ENCODE data around the gene SLC38A9. TPM values are rescaled to one million over a fixed set of nuclear protein-coding genes. Genes with fewer than 3 reads are reported as not detected.
"Not testable (repeated sequence)": the region's sequence is repeated elsewhere in the genome, so short reads cannot be mapped to it uniquely, and the experiment has no call there.

SLC38A9 gene
- total RNA-seq, 2 experiments from 2014 or later, result 25.6 to 27.6 TPM

DNA sequence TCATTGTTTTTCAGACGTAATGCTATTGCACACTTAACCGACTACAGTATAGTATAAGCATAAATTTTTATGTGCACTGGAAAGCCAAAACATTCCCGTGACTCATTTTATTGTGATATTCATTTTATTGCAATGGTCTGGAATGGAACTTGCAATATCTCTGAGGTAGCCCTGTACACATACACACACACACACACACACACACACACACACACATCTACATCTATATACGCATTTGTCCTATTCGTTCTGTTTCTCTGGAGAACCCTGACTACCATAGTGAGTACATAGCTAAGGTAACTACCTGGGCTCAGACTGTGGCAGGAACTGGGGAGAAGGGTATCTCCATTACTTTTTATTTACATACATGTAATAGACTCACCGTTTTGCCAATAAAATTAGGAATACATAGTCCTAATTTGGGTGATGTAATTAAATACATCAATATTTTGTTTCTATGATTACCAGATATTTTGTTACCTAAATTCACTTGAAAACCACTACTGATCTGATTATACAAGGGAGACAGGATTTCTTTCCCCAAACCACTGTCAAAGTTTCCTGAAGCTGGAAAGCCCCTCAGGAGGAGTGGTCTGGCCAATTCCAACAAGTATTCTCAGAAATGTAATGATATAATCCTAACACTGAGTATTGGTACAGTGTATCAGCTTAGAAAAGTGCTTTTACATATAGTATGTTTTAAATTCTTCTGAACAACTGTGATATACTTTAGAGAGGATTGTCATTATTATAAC is 103.4 kb downstream of the SLC38A9 start:
- no peaks in the 10 kb centered on the region for H3K27me3 Mint-ChIP-seq

DNA sequence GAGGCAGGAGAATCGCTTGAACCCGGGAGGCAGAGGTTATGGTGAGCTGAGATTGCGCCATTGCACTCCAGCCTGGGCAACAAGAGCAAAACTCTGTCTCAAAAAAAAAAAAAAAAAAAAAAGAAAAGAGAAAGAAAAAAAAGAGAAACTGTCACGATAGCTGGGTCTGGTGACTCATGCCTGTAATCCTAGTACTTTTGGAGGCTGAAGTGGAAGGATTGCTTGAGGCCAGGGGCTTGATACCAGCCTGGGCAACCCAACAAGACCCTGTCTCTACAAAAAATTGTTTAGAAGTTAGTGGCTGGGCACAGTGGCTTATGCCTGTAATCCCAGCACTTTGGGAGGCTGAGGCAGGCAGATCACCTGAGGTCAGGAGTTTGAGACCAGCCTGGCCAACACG is 104.8 kb downstream of the SLC38A9 start:
- POLR2A ChIA-PET, result interaction anchor here (0.6 kb wide), 1 partner anchor 114 kb away, joined by 5 read pairs; no protein-coding TSS in a partner anchor
- peaks cover 22% of the 10 kb centered on the region for H3K4me1 Mint-ChIP-seq
- H3K27ac Mint-ChIP-seq; H3K9me3 Mint-ChIP-seq; H3K4me3 Mint-ChIP-seq; H3K27me3 Mint-ChIP-seq; DNase-seq; ATAC-seq (ENCODE audit: low read depth); H3K36me3 Mint-ChIP-seq: not testable (repeated sequence)

More for the DNA sequence above, 103.4 kb downstream of the SLC38A9 start:
- Mint-ChIP-seq H3K9me3 (no peaks in the 10 kb centered on the region), H3K4me3 (no peak overlapping the region), H3K36me3 (no peaks in the 10 kb centered on the region), H3K4me1 (peaks cover 16% of the 10 kb centered on the region), H3K27ac (no peak overlapping the region)
- DNase-seq (no peak), ATAC-seq (ENCODE audit: low read depth) (no peak)
- POLR2A ChIA-PET, result no interaction called here

DNA sequence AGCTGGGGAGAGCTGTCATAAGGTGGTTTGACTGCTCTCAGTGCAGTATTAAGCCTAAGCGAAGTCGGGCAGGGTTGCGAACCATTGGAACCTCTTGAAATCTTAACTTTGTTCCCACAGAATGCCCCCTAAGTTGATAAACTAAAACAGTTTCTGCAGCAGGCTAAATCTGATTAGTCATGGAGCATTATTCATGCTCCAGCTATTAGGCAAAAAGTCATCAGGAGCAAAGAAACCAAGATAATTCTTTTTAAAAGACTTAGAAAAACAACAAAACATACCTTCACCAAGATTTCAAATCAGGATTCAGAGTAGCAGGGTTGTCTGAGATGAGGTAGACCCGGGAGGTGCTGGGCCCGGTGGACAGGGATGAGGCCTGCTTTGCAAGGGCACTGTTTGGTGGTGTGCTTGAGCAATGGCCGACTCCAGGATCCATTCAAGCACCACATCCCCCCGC is 107.5 kb downstream of the SLC38A9 start:
- Mint-ChIP-seq H3K9me3 (no peaks in the 10 kb centered on the region), H3K36me3 (no peaks in the 10 kb centered on the region), H3K27me3 (no peaks in the 10 kb centered on the region), H3K4me3 (no peak overlapping the region), H3K4me1 (peaks cover 41% of the 10 kb centered on the region), H3K27ac (no peak overlapping the region)
- POLR2A ChIA-PET, result no interaction called here
- DNase-seq (no peak), ATAC-seq (ENCODE audit: low read depth) (no peak)

DNA sequence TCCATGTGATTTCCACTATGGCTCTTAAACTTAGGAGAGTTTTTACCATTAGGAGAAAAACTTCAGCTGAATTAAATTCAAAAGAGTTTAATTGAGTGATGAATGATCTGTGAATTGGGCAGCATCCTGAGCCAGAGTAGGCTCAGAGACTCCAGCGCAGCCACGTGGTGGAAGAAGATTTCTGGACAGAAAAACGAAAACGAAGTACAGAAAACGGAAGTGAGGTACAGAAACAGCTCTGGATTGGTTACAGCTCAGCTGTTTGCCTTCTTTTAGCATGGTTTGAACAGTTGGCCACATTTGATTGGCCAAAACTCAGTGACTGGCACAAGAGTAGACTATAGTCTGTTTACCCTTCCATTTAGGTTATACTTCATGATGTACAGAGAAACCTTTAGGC is 108.2 kb downstream of the SLC38A9 start:
- H3K9me3 Mint-ChIP-seq, result peaks cover 1% of the 10 kb centered on the region
- peaks cover 44% of the 10 kb centered on the region for H3K4me1 Mint-ChIP-seq
- DNase-seq (no peak), ATAC-seq (ENCODE audit: low read depth) (no peak)
- H3K27ac Mint-ChIP-seq, result no peak overlapping the region
- no peaks in the 10 kb centered on the region for H3K36me3 Mint-ChIP-seq
- POLR2A ChIA-PET, result no interaction called here
- no peak overlapping the region for H3K4me3 Mint-ChIP-seq
- no peaks in the 10 kb centered on the region for H3K27me3 Mint-ChIP-seq

DNA sequence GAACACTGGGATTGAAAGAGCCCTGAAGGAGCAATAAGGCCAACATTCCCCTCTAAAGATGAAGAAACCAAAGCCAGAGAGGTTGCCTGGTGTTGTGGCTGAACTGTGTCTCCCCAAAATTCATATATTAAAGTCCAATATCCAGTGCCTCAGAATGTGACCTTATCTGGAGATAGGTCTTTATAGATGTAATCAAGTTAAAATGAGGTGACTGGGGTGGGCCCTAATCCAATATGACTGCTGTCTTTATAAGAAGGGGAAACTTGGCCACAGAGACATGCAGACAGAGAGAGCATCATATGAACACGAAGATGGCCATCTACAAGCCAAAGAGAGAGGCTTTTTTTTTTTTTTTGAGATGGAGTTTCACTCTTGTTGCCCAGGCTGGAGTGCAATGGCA is 110.5 kb downstream of the SLC38A9 start:
- DNase-seq (no peak), ATAC-seq (ENCODE audit: low read depth) (no peak)
- peak overlapping the region; percentile 75 for H3K4me3 Mint-ChIP-seq
- H3K36me3 Mint-ChIP-seq, result no peaks in the 10 kb centered on the region
- H3K27me3 Mint-ChIP-seq, result no peaks in the 10 kb centered on the region
- H3K4me1 Mint-ChIP-seq, result peaks cover 42% of the 10 kb centered on the region
- peak overlapping the region; percentile 86 for H3K27ac Mint-ChIP-seq
- POLR2A ChIA-PET, result interaction anchor here (0.6 to 1.8 kb wide), 3 partner anchors 11 to 23 kb away, joined by 5 to 9 read pairs (median 7); no protein-coding TSS in a partner anchor
- peaks cover 1% of the 10 kb centered on the region for H3K9me3 Mint-ChIP-seq

DNA sequence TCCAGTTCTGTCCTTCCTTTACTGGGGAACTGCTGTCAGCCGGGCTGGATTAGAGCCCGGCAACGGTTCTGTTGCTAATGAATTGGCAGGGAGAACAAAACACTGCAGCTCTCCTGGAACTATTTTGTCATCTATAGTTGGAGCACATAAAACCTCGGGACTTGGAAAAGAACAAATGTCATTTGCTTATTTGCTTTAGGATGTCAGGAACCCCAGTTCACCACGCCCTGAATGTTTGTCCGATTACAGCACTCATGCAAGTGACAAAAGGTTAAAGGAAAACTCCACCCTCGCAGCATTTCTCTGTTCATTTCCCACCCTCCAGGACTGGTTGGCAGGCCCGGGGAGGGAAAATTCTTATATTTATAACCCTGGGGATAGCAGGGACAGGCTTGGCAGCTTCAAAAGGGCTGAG is 110.9 kb downstream of the SLC38A9 start:
- H3K36me3 Mint-ChIP-seq, result no peaks in the 10 kb centered on the region
- peaks cover 40% of the 10 kb centered on the region for H3K4me1 Mint-ChIP-seq
- H3K27me3 Mint-ChIP-seq, result no peaks in the 10 kb centered on the region
- DNase-seq (no peak), ATAC-seq (ENCODE audit: low read depth) (peak; percentile 28)
- POLR2A ChIA-PET, result interaction anchor here (1.1 to 2.0 kb wide), 3 partner anchors 10 to 67 kb away, joined by 5 to 9 read pairs (median 7); partner anchors contain the start of gene PLPP1
- peak overlapping the region; percentile 86 for H3K27ac Mint-ChIP-seq
- H3K4me3 Mint-ChIP-seq, result peak overlapping the region; percentile 75
- H3K9me3 Mint-ChIP-seq, result peaks cover 1% of the 10 kb centered on the region

DNA sequence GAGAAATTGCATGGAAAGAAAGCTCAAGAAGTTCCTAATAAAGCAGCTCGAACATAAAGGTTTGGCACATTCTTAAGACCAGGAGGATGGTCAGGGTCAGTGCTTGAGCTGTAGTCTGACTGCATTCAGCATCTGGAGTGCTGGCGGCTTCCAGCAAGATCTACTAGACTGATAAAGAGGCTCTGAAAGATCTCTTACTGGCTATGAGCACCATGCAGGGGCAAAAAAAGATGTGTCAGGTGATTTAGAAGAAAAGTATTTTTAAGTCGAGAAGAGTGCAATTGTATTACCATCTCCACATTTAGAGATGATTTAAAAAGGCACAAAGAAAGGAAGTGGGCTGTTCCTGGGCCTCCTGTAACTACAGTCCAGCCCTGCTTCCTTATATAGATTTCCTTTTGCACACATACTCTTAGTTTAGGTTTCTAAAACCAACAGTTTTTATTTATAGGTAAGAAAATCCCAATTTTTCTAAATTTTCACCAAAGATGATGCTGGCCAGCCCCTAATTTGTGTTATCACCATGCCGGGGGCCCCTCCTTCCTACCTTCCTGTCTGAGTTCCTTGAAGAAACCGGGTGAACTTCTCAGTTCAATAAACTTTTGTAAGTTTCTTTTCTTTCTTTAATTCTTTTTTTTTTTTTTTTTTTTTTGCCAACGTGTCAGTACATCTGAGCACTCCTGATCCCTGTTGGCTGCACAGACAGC is 111.5 kb downstream of the SLC38A9 start:
- H3K4me3 Mint-ChIP-seq, result peak overlapping the region; percentile 75
- no peak for DNase-seq
- peaks cover 1% of the 10 kb centered on the region for H3K9me3 Mint-ChIP-seq
- POLR2A ChIA-PET, result interaction anchor here (1.0 to 2.0 kb wide), 5 partner anchors 10 to 66 kb away, joined by 3 to 9 read pairs (median 7); partner anchors contain the start of gene PLPP1
- H3K27me3 Mint-ChIP-seq, result no peaks in the 10 kb centered on the region
- peaks cover 39% of the 10 kb centered on the region for H3K4me1 Mint-ChIP-seq
- ATAC-seq (ENCODE audit: low read depth), result peak; percentile 88
- H3K36me3 Mint-ChIP-seq, result no peaks in the 10 kb centered on the region
- peak overlapping the region; percentile 86 for H3K27ac Mint-ChIP-seq

DNA sequence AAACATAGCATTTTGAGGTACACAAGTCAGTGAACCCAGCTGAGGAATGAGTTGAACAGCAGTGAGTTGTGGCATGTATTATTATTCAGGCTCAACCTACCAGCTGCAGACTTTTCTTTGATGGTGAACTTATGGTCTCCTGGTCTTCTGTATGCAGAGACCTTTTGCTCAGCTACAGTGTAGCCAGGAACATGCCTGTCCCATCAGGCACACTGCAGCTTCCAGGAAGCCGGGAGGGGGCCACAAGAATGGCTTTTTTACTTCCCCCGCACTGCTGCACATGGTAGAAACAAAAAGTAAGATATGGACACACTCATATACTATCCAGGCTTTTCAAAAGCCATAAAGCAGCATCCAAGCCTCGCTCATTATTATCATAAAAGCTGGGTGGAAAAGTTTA is 112.0 kb downstream of the SLC38A9 start:
- Mint-ChIP-seq H3K27me3 (no peaks in the 10 kb centered on the region), H3K9me3 (peaks cover 1% of the 10 kb centered on the region), H3K27ac (peak overlapping the region; percentile 86), H3K36me3 (no peaks in the 10 kb centered on the region), H3K4me1 (peaks cover 39% of the 10 kb centered on the region), H3K4me3 (peak overlapping the region; percentile 75)
- ATAC-seq (ENCODE audit: low read depth), result no peak
- no peak for DNase-seq
- POLR2A ChIA-PET, result interaction anchor here (1.0 to 2.0 kb wide), 4 partner anchors 9 to 65 kb away, joined by 3 to 9 read pairs (median 8); partner anchors contain the start of gene PLPP1

DNA sequence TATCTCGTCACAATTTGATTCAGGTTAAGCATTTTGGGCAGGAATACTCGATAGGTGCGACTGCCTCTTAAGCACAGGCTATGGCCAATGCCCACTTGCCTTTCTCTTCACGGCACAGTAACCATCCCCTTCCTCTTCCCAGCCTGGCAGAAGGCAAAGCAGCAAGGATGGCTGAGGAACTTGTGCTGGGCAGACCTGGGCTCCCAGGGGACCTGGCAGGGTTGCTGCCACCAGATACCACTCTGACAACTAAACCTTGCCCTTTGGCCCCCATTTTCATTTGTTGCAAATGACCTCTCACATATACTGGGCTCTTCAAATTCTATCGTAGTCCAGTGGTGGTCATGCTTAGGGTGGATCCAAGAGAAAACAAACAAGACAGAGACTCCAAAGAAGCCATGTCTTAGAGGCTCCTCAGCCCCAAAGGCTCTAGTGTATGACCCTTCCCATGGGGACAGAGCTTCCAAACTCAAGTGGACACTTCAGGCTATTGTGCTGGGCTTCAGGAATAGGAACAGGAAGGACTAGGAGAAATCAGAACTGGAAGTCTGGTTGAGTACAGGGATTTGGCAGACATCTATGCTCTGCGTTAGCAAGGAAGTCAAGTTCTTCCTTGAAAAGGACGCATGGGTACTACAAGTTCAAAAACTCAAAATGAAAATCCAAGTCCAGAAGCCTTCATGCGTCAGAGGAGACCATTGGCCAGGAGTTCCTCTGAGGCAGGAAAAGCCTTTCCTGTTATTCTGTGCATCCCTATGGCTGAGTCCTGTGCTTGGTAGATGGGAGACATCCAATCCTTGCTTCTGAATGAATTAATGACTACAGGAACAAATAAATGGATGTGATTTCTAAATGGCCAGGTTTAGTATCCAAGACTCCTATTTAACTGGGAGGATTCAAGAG is 112.7 kb downstream of the SLC38A9 start:
- no peak for DNase-seq
- Mint-ChIP-seq H3K36me3 (peaks cover 3% of the 10 kb centered on the region), H3K4me1 (peaks cover 39% of the 10 kb centered on the region), H3K27ac (peak overlapping the region; percentile 86), H3K27me3 (no peaks in the 10 kb centered on the region), H3K9me3 (peaks cover 4% of the 10 kb centered on the region), H3K4me3 (peak overlapping the region; percentile 17)
- POLR2A ChIA-PET, result interaction anchor here (1.0 to 2.0 kb wide), 4 partner anchors 8 to 65 kb away, joined by 3 to 9 read pairs (median 8); partner anchors contain the start of gene PLPP1
- ATAC-seq (ENCODE audit: low read depth), result no peak

DNA sequence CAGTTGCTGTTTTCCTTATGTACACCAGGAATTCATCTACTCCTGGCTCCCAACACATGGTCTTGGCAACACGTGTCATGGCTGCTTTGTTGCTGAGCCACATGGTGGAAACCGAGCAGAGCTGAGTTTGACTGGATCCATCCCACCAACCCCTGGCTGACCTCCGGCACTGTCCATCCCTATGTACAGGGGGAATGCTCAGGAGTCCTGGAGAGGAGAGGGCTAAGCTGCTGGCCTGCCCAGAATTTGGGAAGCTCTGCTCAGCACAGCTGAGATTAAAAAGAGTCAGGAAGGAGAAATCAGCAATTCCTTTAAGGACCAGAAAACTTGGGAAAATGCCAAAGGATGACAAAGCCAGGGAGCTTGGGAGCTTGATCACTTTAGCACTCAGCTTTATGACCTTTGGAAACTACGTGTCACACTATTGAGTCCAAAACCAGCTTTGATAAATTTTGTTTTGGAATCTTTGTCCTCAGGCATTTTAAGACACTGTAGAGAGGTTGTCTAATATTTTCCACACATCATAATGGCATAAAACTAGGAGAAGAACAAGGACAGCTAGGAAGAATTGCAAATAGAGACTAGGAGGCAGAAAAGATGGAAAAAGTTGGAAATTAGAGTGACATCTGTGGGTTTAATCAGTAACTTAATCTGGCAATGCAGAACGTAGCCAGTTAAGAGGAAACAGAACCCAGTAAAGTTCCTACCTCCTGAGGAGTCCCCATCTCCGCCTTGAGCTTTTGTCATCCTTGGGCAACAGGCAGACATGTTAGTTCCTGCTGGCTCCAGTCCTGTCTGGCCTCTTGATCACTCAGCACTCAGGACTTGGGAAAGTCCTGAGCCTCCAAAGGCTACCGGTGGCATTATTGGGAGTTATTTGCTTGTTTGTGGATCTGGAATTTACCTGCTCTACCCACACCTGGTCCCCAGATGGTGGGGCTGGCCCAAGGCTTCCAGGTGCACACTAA is 114.8 kb downstream of the SLC38A9 start:
- ATAC-seq (ENCODE audit: low read depth), result no peak
- peaks cover 4% of the 10 kb centered on the region for H3K9me3 Mint-ChIP-seq
- no peak for DNase-seq
- H3K27me3 Mint-ChIP-seq, result no peaks in the 10 kb centered on the region
- H3K4me3 Mint-ChIP-seq, result no peak overlapping the region
- H3K36me3 Mint-ChIP-seq, result peaks cover 11% of the 10 kb centered on the region
- H3K27ac Mint-ChIP-seq, result no peak overlapping the region
- peaks cover 40% of the 10 kb centered on the region for H3K4me1 Mint-ChIP-seq
- POLR2A ChIA-PET, result interaction anchor here (0.9 kb wide), 1 partner anchor 21 kb away, joined by 4 read pairs; no protein-coding TSS in a partner anchor

DNA sequence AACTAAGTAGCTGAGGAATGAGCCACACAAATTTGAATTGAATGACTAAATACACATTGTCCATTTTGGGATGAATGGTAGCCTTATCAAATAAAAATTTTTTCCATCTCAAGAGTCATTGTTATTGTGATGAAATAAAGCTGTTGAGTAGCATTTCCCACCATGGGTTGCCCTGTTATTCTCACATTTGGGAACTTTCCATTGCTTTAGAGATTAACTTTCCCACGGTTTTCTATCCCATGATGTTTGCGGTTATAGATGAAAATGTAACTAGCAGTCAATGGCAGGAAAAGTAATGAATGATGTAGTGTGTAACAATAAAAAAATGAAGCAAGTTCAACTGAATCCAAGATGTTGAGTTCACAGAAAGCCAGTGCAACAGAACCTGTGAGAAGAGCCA is 117.5 kb downstream of the SLC38A9 start:
- H3K4me1 Mint-ChIP-seq, result peaks cover 39% of the 10 kb centered on the region
- no peak for DNase-seq
- POLR2A ChIA-PET, result interaction anchor here (1.0 kb wide), 1 partner anchor 58 kb away, joined by 3 read pairs; no protein-coding TSS in a partner anchor
- peaks cover 14% of the 10 kb centered on the region for H3K36me3 Mint-ChIP-seq
- no peaks in the 10 kb centered on the region for H3K27me3 Mint-ChIP-seq
- no peak overlapping the region for H3K27ac Mint-ChIP-seq
- no peak for ATAC-seq (ENCODE audit: low read depth)
- H3K9me3 Mint-ChIP-seq, result peaks cover 4% of the 10 kb centered on the region
- no peak overlapping the region for H3K4me3 Mint-ChIP-seq

DNA sequence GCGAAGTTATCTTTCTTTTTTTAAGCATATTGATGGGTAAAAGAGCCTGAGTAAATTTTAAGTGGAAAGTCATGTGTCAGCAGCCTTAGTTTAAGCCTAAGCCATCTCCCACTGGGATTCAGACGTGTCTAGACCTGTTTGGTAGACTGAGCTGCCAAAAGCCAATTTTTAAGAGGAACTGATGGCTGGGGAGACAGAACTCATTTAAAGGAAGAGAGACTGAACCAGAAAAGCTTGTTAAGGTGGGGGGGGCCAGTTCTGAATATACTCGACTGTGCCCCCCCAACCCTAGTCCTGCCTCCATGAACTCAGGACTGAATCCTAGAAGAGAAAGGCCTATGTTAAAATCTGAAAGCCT is 119.0 kb downstream of the SLC38A9 start:
- H3K9me3 Mint-ChIP-seq, result peaks cover 2% of the 10 kb centered on the region
- no peak for ATAC-seq (ENCODE audit: low read depth)
- no peak overlapping the region for H3K27ac Mint-ChIP-seq
- POLR2A ChIA-PET, result no interaction called here
- H3K4me3 Mint-ChIP-seq, result no peak overlapping the region
- peaks cover 14% of the 10 kb centered on the region for H3K36me3 Mint-ChIP-seq
- peaks cover 32% of the 10 kb centered on the region for H3K4me1 Mint-ChIP-seq
- no peak for DNase-seq
- H3K27me3 Mint-ChIP-seq, result no peaks in the 10 kb centered on the region
